ENCODE results near the gene EMX2. TPM values are rescaled to one million over a fixed set of nuclear protein-coding genes. Genes with fewer than 3 reads are reported as not detected.

EMX2 gene
- total RNA-seq, 1 donor from 2014 or later, result 2.0 TPM

- FAIRE-seq, result no peak
- DNase-seq (ENCODE audit: low spot score in 2 of 2), result no peak
These were observed 47.7 kb downstream of the EMX2 start for GRCh38 chr10:117590101-117590875.

DNA sequence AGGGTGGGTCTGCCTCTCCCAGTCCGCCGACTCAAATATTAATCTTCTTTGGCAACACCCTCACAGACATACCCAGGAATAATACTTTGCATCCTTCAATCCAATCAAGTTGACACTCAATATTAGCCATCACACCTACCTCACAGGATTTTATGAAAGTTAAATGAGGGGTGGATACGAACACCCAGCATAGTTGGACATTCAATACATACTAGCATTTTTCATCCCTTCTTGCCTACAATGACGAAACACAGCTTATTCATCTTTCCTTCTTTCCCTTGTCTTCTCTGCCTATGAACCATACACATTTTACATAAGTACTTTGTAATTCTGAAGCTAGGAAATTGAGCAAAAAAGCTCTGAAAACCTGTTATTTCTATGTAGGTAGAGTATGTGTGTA lies 48.5 kb downstream of the EMX2 start:
- no peak for FAIRE-seq
- DNase-seq (ENCODE audit: low spot score in 2 of 2), result no peak

DNA sequence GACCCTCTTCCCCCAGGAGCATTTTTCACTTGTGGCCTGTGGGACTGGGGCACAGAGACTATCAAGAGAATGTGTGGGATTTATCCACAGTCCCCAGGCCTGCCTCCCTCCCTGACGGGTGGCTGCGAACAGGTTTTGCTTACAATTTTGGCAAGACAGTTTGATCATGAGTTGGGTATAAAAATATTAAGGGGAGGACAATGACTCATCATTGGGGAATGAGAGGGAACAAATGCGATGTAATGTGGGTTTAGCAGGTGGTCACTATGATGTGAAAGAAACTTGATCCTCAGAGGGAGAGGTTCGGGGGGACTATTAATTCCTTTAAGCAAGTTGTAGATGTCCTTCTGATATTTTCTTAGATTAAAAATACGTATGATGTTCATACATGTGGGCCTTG lies 52.2 kb downstream of the EMX2 start:
- no peak for FAIRE-seq

DNA sequence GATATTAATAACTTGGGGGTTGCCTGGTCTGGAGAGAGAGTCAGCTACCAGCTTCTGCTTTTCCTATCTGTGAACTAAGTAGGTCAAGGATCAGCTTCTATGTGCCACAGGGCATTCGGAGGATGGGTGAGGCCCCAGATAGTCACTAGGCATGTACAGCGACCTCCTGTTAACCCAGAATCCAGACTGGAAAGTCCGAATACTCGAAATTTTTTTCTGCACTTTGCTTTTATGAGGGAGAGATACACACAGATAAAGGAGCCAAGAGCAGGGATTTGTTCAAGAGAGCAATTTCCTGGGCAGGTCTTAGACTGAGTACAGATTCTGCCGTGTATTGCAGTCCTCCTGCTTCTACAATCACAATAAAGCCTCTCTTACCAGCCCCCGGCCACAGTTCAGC lies 54.2 kb downstream of the EMX2 start:
- FAIRE-seq, result no peak
- DNase-seq (ENCODE audit: low spot score in 2 of 2), result no peak

More for the DNA sequence above, 52.2 kb downstream of the EMX2 start:
- DNase-seq (ENCODE audit: low spot score in 2 of 2), result no peak

DNA sequence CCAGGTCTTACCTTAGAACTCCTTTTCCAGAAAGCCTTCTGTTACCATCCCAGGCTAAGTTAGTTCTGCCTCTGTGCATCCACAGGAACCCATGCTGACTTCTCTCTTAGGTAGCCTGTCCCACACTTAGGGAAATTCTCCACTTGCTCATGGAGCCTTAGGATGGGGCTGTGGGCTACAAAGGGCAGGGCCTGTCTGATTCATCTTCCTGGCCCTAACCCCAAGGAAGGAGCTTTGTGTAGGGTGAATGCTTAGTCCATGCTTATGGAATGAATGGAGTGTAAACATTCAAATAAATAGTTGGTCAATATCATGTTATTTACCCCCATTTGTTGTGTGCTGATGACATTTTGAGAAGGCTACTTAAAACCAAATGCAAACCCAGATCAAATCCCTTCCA lies 54.7 kb downstream of the EMX2 start:
- DNase-seq (ENCODE audit: low spot score in 2 of 2), result no peak
- no peak for FAIRE-seq

Other genes starting within 250 kb of the EMX2 start
- gene PDZD8, start 167.3 kb upstream of the EMX2 start, total RNA-seq, result 22.0 TPM

Data from frontal cortex (tissue), 4 donors.